Stimulated activated CD8-positive, alpha-beta memory T cell treated with anti-CD3 and anti-CD28 coated beads, Interleukin-2, amount 100 ng/mL, for 48 hours (primary cell): ENCODE measurements around the gene COQ10B.
"Not testable (repeated sequence)": the region's sequence is repeated elsewhere in the genome, so short reads cannot be mapped to it uniquely, and the experiment has no call there.

Experiments used
- DNase-seq, 2 donors: peaks; one replicate each; pipeline ENCODE4 v3.0.0-alpha.2; 2020; ENCODE audit warnings: low read depth in 2 of 2

The COQ10B gene

DNA sequence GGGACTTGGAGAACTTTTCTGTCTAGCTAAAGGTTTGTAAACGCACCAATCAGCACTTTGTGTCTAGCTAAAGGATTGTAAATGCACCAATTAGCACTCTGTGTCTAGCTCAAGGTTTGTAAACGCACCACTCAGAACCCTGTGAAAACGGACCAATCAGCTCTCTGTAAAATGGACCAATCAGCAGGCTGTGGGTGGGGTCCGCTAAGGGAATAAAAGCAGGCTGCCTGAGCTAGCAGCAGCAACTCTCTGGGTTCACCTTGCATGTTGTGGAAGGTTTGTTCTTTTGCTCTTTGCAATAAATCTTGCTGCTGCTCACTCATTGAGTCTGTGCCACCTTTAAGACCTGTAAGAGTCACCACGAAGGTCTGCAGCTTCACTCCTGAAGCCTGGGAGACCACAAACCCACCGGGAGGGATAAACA, 2.4 kb upstream of the COQ10B start:
- DNase-seq = not testable (repeated sequence)

DNA sequence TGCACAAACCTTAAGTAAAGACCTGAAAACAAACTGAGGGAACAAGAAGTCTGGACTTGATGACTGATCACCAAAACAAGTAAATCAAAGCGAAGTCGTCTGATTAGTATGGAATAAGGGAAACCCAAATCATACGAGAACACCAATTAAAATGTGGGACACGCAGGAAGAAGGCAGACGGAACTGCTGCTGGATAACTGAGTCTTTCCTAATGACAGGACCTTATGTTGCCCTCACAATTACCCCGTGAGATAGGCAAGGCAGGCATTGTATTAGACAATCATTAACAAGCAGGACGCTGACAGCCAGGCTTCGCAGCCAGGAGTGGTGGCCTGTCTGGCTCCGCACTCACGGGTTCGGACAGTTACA, 614 bp upstream of the COQ10B start:
- no peak for DNase-seq

DNA sequence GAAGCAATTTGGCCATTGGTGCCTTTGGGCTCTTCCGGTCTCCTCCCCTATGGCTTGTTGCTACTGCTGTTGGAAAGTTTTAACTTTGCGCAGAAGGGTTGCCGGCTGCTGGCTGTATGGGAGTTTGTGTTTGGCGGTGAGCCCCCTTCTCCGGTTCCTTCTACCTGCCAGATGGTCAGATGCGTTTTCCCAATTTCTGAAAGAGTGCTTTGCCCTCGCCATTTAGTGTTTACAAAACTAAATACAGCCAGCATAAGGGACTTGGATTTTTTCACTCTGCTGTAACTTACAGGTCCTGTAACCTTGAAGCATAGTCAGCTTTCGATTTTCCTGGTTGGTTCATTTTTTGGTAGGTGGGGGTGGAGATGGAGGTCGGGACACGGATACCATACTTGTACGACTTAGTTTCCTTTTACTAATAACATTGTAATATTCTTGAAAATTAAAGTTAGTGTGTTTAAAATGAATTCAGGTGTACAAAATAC, 604 bp downstream of the COQ10B start:
- DNase-seq = no peak

DNA sequence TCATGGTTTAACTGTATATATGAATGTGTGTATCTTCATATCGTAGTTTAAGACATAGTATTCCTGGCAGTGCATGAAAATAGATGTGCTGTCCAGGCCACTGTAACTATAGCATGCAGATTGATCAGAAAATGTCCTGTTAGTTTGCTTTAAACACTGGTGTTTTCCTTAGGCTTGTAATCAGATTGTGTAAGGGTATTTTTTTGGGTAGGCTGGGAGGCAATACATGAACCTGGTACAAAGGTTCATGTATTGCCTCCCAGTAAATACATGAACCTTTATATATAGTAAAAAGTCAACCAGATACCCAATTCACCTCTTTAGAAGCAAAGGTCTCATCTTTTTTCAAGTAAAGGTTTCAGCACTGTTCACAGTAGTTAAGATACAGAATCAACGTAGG, 1.6 kb downstream of the COQ10B start:
- no peak for DNase-seq

DNA sequence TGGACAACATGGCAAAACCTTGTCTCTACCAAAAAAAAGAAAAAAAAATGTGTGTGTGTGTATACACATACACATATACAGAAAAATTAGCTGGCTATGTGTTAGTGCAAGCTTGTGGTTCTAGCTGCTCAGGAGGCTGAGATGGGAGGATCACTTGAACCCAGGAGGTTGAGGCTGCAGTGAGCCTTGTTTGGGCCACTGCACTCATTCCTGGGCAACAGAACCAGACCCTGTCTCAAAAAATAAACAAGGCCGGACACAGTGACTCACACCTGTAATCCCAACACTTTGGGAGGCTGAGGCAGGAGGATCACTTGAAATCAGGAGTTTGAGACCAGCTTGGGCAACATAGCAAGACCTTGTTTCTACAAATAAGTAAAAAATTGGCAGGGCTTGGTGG, 2.1 kb downstream of the COQ10B start:
- DNase-seq = no peak

DNA sequence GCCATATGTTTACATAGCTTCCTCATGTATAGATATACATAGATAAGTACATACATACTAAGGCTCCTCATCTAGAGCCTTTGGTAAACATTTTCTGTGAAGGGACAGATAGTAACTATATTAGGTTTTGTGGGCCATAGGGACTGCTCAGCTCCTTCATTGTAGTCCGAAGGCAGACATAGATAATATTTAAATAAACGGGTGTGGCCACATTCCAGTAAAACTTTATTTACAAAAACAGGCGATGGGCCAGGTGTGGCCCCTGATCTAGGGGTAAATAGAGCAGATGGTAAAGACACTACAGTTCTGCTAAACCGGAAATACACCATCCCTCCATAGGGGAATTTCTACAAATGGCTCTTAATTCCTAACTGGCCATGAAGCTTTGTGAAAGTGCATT, 7.3 kb downstream of the COQ10B start:
- no peak for DNase-seq

DNA sequence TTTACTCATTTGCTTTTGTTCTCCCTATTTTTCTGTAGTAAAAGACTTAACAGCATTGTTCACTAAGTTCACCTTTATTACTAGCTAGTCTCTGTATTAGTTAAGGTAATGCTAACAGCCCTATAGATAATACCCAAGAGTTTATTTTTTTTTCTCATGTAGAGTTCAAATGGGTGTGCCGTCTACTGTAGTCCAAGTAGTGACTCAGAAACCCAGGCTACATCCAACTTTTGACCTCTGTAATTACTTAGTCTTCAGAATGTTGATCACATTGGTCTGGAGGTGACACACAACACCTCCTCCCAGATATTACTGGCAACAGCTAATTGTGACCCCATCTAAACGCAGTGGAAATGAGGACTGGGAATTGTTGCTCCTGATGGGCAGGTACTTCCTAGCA, 7.7 kb downstream of the COQ10B start:
- DNase-seq = no peak

DNA sequence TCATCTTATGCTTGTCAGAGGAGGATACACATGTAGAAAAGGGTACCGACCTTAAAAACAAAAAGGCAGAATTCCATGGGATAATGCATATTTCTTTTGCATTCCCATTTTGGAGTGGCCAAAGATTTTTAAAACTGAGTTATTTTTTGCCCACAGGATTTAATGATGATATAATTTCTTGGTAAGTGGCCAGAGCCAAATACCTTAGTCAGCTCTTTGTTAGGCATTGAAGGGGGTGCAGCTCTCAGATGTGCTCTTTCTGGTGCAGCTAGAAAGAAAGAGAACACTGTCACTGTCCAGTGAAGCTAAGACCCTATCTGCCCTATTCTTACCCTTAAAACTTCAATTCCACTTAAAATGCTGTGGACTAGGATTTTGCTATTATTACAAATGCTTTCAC, 10.8 kb downstream of the COQ10B start:
- no peak for DNase-seq

DNA sequence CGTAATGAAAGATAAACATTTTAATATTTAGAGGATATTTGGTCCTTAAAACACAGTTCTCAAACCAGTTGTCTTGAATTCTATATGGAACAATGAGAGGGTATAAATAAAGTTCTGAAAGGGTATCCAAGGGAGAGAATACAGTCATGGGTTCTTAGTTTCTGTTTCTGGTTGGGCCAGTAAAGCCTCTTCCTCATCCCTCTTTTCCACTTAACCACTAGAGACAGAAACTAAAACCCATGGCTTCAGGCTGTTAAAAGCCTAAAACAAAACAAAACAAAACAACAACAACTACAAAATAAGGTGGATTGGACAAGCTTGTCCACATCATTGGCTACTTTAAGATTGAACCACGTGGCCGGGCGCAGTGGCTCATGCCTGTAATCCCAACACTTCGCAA, 18.8 kb downstream of the COQ10B start:
- no peak for DNase-seq

DNA sequence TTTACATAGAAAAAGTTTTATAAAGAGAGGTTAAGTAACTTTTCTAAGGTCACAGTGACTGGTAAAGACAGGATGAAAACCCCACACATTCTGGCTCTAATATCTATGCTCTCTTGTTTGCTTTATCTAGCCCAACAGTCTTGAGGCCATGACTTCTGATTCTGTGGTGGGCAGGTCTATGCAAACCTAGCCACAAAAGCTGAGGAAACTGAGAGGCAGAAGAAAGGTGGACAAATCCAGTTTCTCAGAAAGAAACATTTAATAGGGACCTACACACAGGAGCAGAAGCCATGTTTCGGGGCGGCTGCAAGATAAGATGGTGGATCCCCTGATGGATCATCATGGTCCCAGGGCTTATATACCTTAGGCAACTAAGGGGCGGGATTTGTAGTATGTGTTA, 24.4 kb downstream of the COQ10B start:
- DNase-seq = no peak

DNA sequence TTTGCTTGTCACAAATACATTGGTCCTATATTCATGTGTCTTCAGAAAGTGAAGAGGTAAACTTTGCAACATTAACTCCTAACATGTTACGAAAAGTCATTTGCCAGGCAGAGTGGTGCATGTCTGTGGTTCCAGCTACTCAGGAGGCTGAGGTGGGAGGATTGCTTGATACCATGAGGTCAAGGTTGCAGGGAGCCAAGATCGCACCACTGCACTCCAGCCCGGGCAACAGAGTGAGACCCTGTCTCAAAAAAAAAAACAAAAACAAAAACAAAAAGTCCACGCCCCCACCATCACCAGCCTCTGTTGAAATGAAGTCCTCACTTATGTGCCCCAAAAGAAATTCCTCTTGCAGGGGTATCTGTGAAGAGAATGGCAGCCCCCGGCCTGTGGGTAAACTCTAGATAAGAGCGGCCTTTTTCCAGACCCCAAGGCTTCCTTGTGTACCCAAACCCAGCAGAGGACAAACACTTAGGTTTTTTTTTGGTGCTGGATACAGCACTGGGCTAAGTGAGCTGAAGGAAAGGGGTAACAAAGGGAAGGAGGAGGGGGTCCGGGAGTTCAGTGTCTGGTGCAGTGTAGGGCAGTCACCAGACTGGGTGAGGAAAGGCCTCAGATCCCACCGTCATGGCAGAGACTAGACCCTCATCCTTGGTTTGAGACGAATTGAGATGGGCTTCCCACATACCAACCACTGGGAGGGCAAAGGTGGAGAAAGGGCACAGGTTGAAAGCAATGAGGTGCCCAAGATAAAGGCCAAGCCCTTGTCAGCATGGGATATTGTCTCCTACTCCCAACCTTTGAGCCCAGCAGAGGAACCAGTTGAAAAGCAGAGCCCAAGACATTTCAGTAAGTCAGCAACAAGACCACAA, 27.0 kb downstream of the COQ10B start:
- no peak for DNase-seq

DNA sequence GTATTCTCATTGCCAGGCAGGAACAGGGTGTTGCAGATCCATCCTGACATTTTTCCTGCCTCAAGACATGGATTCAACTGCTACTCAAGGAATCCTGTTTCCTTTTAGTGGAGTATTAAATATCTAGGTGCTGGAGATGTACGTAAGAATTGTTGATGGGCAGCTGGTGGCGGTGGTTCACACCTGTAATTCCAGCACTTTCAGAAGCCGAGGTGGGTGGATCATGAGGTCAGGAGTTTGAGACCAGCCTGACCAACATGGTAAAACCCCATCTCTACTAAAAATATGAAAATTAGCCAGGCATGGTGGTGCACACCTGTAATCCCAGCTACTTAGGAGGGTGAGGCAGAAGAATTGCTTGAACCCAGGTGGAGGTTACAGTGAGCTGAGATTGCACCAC, 30.9 kb downstream of the COQ10B start:
- not testable (repeated sequence) for DNase-seq

DNA sequence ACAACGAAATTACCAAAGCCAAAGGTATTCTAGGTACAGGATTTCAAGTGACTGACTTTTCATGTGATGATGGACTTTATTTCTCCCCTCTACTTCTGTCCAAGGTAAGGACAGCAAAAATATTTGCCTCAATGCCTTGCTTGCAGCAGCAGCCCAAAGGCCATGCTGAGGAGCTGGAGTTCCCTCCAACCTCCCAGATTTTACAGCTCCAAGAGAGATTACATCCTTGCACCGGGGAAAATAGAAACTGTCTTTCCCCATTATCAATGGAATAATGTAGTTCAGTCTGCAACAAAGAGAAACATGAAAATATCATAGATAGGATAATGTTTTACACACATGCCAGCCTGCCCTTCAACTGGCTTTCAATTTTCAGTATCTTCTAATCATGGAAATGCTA, 32.8 kb downstream of the COQ10B start:
- no peak for DNase-seq

DNA sequence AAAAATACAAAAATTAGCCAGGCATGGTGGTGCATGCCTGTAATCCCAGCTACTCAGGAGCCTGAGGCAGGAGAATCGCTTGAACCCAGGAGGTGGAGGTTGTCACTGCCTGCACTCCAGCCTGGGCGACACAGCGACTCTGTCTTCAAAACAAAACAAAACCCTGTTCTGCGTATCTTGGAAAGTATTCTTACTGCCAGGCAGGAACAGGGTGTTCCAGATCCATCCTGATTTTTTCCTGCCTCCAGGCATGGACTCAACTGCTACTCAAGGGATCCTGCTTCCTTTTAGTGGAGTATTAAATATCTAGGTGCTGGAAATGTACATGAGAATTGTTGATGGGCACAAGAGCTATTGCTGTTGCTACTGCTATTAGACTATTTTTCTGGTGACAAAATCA, 34.0 kb downstream of the COQ10B start:
- no peak for DNase-seq

DNA sequence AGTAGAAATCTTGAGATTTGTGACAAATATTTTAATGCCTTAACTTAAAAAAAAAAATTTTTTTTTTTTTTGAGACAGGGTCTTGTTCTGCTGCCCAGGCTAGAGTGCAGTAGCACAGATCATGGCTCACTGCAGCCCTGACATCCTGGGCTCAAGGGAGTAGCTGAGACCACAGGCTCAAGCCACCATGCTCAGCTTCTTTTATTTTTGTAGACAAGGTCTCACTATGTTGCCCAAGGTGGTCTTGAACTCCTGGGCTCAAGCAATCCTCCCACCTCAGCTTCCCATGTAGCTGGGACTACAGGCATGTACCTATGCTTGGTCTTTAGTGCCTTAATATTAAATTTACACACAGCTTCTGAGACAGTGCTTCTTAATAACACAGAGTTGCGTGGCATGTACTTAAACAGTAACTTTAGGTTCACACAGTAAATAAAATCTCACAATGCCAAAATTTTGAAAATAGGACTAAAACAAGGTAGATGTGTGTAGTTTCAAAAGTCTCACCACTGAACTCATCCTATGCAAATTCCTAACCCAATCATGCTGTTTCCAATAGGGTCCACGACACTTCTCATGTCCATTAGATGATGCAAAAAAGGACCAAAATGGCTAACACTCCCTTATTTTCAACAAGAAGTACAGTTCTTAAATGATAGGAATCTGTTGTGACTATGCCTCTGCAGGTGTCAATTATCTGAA, 42.2 kb downstream of the COQ10B start:
- DNase-seq = no peak

DNA sequence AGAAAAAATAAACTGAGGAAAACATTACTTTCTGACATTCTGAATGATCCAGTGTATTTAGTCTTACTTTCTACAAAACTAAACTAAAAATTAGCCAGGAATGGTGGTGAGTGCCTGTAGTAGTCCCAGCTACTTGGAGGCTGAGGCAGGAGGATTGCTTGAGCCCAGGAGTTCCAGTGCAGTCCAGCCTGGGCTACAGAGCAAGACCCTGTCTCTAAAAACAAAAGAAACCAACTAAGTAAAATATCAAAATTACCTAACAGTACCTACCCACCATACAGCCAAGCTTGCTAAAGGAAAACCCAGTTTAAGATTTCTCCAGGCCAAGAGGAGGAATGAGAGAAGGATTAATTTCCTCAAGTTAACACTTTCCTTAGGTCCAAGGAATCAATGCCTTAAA, 43.3 kb downstream of the COQ10B start:
- DNase-seq = no peak

DNA sequence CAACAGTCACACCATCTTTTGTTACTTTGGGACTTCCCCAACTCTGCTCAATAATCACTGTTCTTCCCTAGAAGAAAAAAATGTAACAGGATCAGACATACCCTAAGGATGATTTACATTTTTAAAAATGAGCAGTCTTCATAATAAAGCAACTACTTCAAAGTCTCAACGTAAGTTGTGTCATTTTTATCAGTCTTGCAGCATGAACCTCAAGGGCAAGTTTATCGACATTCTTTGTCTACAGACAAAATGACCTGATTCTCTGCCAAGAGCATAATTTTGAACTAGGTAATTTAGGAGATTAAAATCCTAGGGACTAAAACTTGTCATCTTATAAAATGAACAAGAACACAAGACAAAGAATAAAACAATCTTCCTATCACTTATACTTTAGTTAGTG, 44.0 kb downstream of the COQ10B start:
- DNase-seq = no peak

DNA sequence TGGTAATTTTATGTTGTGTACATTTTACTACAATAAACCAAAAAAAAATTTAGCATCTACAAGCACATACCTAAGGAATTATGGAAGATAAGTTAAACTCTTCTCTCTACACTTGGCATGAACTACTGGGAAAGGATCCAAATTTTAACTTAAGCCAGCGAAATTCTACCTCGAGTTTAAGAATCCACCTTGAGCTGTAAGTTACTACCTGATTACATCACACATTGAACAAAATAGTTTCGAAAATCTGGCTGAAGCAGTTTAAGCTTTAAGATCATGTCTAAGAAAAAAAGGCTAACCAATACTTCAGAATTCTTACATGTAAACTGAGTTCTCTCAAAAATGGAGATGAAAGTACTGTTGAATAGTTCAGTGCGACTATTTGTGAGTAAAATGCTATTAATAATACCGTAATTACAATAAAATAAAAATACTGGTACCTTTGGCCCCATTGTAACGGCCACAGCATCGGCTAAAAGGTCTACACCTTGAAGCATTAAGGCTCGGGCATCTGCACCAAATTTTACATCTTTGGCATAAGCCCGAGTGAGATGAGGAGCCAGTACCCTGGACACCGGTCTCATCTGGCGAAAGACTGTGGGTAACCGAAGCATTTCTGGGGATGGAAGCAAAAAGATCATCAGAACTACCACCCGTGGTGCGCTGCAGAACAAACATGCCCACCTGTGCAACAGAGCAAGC, 45.0 kb downstream of the COQ10B start:
- DNase-seq = no peak

DNA sequence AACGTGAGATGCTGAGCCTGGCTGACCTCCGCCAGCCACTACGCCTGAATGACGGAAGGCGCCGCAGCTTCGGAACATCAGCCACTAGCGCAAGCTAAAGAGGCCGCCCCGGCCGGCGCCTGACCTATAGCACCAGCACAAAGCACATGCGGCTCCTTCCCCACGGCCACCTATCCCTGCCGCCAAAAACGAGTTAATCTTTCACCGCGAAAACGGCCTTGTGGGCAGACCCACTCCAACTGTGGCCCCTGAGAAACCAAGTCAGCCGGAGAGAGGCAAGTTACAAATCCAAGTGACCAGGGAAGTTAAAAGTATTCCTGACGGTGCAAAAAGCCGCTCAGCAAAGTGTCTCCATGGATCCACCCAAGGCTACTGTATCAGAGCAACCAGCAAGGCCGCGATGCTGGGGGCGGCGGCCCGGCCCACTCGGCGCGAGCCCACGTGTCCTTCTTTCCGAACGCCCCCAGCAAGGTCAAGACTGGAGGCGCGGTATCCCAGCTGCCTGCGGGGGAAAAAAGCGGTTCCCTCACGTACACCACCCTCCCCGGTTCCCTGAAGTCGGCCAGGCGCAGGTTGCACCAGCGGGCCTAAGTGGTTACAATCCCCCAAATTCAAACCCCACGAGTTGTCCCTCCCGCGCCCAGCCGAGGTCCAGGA, 45.7 kb downstream of the COQ10B start:
- DNase-seq = peak; percentile 34 to 40

DNA sequence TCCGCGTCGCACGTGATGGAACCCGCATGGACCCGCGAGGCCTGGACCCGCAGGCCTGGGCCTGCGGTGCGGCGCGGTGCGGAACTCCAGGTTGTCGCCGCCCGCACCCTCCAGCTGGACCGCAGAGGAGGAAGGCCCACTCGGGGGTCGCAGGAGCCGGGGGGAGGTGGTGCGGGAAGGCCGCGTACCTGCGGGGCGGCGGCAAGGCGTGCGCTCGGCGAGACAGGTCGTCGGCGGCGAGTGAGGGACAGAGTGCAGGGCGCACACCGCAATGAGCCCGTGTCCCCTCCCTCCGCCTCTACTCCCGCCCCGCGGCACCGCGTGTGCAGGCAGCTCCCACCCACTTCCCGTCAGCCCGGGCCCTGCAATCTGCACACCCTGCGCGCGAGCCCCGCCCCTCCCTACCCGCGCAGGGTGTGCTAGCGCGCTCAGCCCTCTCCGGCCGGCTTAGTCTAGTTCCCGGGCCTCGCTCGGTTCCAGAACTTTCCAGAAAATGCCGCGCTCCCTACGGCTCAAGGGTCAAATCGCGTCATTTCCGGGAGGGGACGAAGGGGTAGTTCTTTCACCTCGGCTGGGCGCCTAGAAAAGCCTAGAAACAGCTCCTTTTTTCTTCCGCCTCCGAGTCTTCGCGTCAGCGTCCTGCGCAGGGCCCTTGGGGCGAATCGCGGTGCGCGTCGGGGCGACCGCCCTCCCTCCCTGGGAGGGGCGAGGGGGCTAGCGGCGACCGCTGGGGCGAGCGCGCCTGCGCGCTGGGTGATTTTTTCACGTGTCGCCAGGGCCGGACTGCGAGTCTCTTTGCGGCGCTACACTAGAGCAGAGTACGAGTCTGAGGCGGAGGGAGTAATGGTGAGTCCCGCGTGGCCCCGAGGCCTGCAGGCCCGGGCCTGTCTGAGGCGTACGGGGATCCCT, 46.5 kb downstream of the COQ10B start, which contains the start of the genes HSPD1 and HSPE1:
HSPD1 (minus strand) TSS at position 247 of the 909 bp plus-strand sequence. CDS start 992 bp downstream, outside the sequence.
HSPE1 (plus strand) TSS at position 786 of the 909 bp plus-strand sequence; CDS start at position 844, 58 bp downstream.
- peak; percentile 96 to 97 for DNase-seq
